GM19351 (cell line): ENCODE results near the gene STRN3.
A peak's percentile ranks its signal among the peaks of the same experiment; 100 is the strongest.
"Not testable (repeated sequence)": the region's sequence is repeated elsewhere in the genome, so short reads cannot be mapped to it uniquely, and the experiment has no call there.

ENCODE experiments used
- ATAC-seq: cut with Tn5 transposase; IDR thresholded peaks from one replicate; pipeline ENCODE4 v1.9.1; 2021; ENCODE audit warnings: mild to moderate bottlenecking, moderate library complexity; ENCODE audit not compliant: unreplicated experiment

The STRN3 gene

GRCh38 chr14:30972882-30973582 is 53.1 kb downstream of the STRN3 start:
- no peak for ATAC-seq

- not testable (repeated sequence) for ATAC-seq
Observed at GRCh38 chr14:30972036-30972732, 54.0 kb downstream of the STRN3 start.

GRCh38 chr14:30971586-30971985 is 54.6 kb downstream of the STRN3 start:
- ATAC-seq, result no peak

GRCh38 chr14:30969796-30970195 is 56.4 kb downstream of the STRN3 start:
- ATAC-seq, result peak; percentile 63

GRCh38 chr14:30967364-30968098 is 58.6 kb downstream of the STRN3 start:
- not testable (repeated sequence) for ATAC-seq

GRCh38 chr14:30966415-30967363 is 59.5 kb downstream of the STRN3 start:
- ATAC-seq, result no peak

GRCh38 chr14:30965861-30966260 is 60.3 kb downstream of the STRN3 start:
- ATAC-seq, result not testable (repeated sequence)

GRCh38 chr14:30962537-30962936 is 63.6 kb downstream of the STRN3 start:
- not testable (repeated sequence) for ATAC-seq

- no peak for ATAC-seq
Observed at GRCh38 chr14:30961330-30961729, 64.8 kb downstream of the STRN3 start.

- no peak for ATAC-seq
Observed at GRCh38 chr14:30960216-30960615, 66.0 kb downstream of the STRN3 start.

GRCh38 chr14:30958555-30959407 is 67.4 kb downstream of the STRN3 start:
- ATAC-seq, result peak; percentile 55

- ATAC-seq, result no peak
Observed at GRCh38 chr14:30957813-30958370, 68.3 kb downstream of the STRN3 start.

GRCh38 chr14:30949651-30950050 is 76.5 kb downstream of the STRN3 start:
- ATAC-seq, result no peak

GRCh38 chr14:30943694-30944093 is 82.5 kb downstream of the STRN3 start:
- no peak for ATAC-seq

GRCh38 chr14:30940886-30941285 is 85.3 kb downstream of the STRN3 start:
- ATAC-seq, result no peak

- ATAC-seq, result no peak
Observed at GRCh38 chr14:30938617-30939016, 87.6 kb downstream of the STRN3 start.

- no peak for ATAC-seq
Observed at GRCh38 chr14:30935445-30935844, 90.7 kb downstream of the STRN3 start.

- ATAC-seq, result not testable (repeated sequence)
Observed at GRCh38 chr14:30933937-30934336, 92.2 kb downstream of the STRN3 start.

GRCh38 chr14:30928462-30928861 is 97.7 kb downstream of the STRN3 start:
- peak; percentile 55 for ATAC-seq
